Upper lobe of right lung (tissue), 1 donor: ENCODE data around the gene ITSN1. TPM values are rescaled to one million over a fixed set of nuclear protein-coding genes. Genes with fewer than 3 reads are reported as not detected.

ENCODE experiments used
- ATAC-seq: fragments of 200-7000 bp; cut with Tn5 transposase; one replicate; pipeline ENCODE4 v1.9.1; 2020; ENCODE audit warnings: mild to moderate bottlenecking, moderate library complexity
- DNase-seq: peaks from one replicate; pipeline ENCODE4 v3.0.0-alpha.2; 2020
- H3K27ac ChIP-seq: fragments of 200-600 bp; one replicate; pipeline ENCODE4 v1.8.0; 2022
- H3K27me3 ChIP-seq: fragments of 200-600 bp; one replicate; pipeline ENCODE4 v1.8.0; 2022; ENCODE audit warnings: mild to moderate bottlenecking
- H3K36me3 ChIP-seq: fragments of 200-600 bp; one replicate; pipeline ENCODE4 v1.8.0; 2022
- H3K4me1 ChIP-seq: fragments of 200-600 bp; one replicate; pipeline ENCODE4 v1.8.0; 2022
- H3K4me3 ChIP-seq: fragments of 200-600 bp; one replicate; pipeline ENCODE4 v1.8.0; 2022; ENCODE audit warnings: mild to moderate bottlenecking
- H3K9me3 ChIP-seq: fragments of 200-600 bp; one replicate; pipeline ENCODE4 v1.8.0; 2022
- CTCF ChIP-seq: fragments of 200-600 bp; IDR thresholded peaks from one replicate; pipeline ENCODE4 v1.8.0; 2022; ENCODE audit warnings: antibody characterized with exemption
- intact Hi-C: fragments of 100-400 bp; cut with DNase I; formaldehyde crosslinking; loops from one replicate; pipeline ENCODE4 v1.11.0; 2022
- total RNA-seq: library from RNA; stranded (reverse); fragmentation: NEBNext Ultra II Directional; extraction: Animal tissue kit (Norgen Biotek cat#: 25700); gene quantifications from one replicate; pipeline ENCODE4 v1.2.1, GENCODE V29; 2021
- donor health status: DM: no; HTN: yes; CAD: no; lungs with severe emphysema.

The ITSN1 gene
- total RNA-seq, 1 donor from 2014 or later = 32.0 TPM

GRCh38 chr21:33885172-33885514 is 242.8 kb downstream of the ITSN1 start:
- TF ChIP-seq CTCF = no peak
- no peaks in the 10 kb centered on the region for H3K4me1 ChIP-seq

GRCh38 chr21:33886321-33886720 is 244.0 kb downstream of the ITSN1 start:
- intact Hi-C loops = no loop called here
- TF ChIP-seq CTCF = no peak
- H3K4me1 ChIP-seq = no peaks in the 10 kb centered on the region
- no peak for DNase-seq
- H3K4me3 ChIP-seq = no peak overlapping the region
- no peaks in the 10 kb centered on the region for H3K9me3 ChIP-seq
- no peaks in the 10 kb centered on the region for H3K27me3 ChIP-seq
- no peak overlapping the region for H3K27ac ChIP-seq
- H3K36me3 ChIP-seq = no peaks in the 10 kb centered on the region
- ATAC-seq = no peak

More at GRCh38 chr21:33885172-33885514, 242.8 kb downstream of the ITSN1 start:
- H3K4me3 ChIP-seq = no peak overlapping the region
- H3K36me3 ChIP-seq = no peaks in the 10 kb centered on the region
- DNase-seq (no peak), ATAC-seq (no peak)
- H3K9me3 ChIP-seq = no peaks in the 10 kb centered on the region
- no peak overlapping the region for H3K27ac ChIP-seq
- H3K27me3 ChIP-seq = no peaks in the 10 kb centered on the region
- intact Hi-C loops = no loop called here

- DNase-seq (no peak), ATAC-seq (no peak)
- intact Hi-C loops = no loop called here
- H3K4me1 ChIP-seq = peaks cover 9% of the 10 kb centered on the region
- H3K36me3 ChIP-seq = no peaks in the 10 kb centered on the region
- no peaks in the 10 kb centered on the region for H3K9me3 ChIP-seq
- no peaks in the 10 kb centered on the region for H3K27me3 ChIP-seq
- no peak overlapping the region for H3K4me3 ChIP-seq
- H3K27ac ChIP-seq = no peak overlapping the region
- TF ChIP-seq CTCF = no peak
Observed at GRCh38 chr21:33890187-33890586, 247.9 kb downstream of the ITSN1 start.

GRCh38 chr21:33892853-33893252 is 250.6 kb downstream of the ITSN1 start:
- Histone ChIP-seq H3K4me1 (peaks cover 9% of the 10 kb centered on the region), H3K36me3 (no peaks in the 10 kb centered on the region), H3K4me3 (no peak overlapping the region), H3K27ac (no peak overlapping the region), H3K27me3 (no peaks in the 10 kb centered on the region), H3K9me3 (no peaks in the 10 kb centered on the region)
- no peak for DNase-seq
- no peak for ATAC-seq
- TF ChIP-seq CTCF = no peak
- intact Hi-C loops = no loop called here

- no peak for TF ChIP-seq CTCF
- Histone ChIP-seq H3K9me3 (no peaks in the 10 kb centered on the region), H3K27ac (no peak overlapping the region), H3K27me3 (no peaks in the 10 kb centered on the region), H3K4me1 (peaks cover 9% of the 10 kb centered on the region), H3K36me3 (no peaks in the 10 kb centered on the region), H3K4me3 (no peak overlapping the region)
- ATAC-seq (no peak), DNase-seq (no peak)
- intact Hi-C loops = no loop called here
Observed at GRCh38 chr21:33893917-33894316, 251.6 kb downstream of the ITSN1 start.

- H3K4me3 ChIP-seq = peak overlapping the region; percentile 30
- peak; percentile 55 for TF ChIP-seq CTCF
- H3K27me3 ChIP-seq = no peaks in the 10 kb centered on the region
- peak; percentile 91 for ATAC-seq
- DNase-seq = peak; percentile 82
- H3K36me3 ChIP-seq = peaks cover 5% of the 10 kb centered on the region
- H3K4me1 ChIP-seq = peaks cover 9% of the 10 kb centered on the region
- H3K9me3 ChIP-seq = no peaks in the 10 kb centered on the region
- intact Hi-C loops = no loop called here
- H3K27ac ChIP-seq = no peak overlapping the region
Observed at GRCh38 chr21:33894736-33895288, 252.5 kb downstream of the ITSN1 start.
